ENCODE measurements around the gene NYAP1. TPM values are rescaled to one million over a fixed set of nuclear protein-coding genes. Genes with fewer than 3 reads are reported as not detected.

NYAP1 gene
- total and polyA plus RNA-seq, 2 of the 8 experiments (the other 6 are each of a cell fraction or from before 2014, with no cell fraction given): 1.9 to 4.6 TPM

GRCh38 chr7:100469227-100470044 lies 14.3 kb upstream of the NYAP1 start (continued):
- TF ChIP-seq CHD7 (IDR thresholded peaks at IDR 0.05; ENCODE audit: insufficient replicate concordance, low read length) (no peak), TAF1 (IDR thresholded peaks at IDR 0.05; ENCODE audit: low read depth, low read length) (no peak), FOSL1 (IDR thresholded peaks at IDR 0.05; ENCODE audit: insufficient read depth, low read depth, low read length) (no peak), KDM5A (IDR thresholded peaks at IDR 0.05; ENCODE audit: low read length) (no peak), SAP30 (IDR thresholded peaks at IDR 0.05; ENCODE audit: insufficient read depth, insufficient replicate concordance, low read length) (no peak), SIN3A (conservative IDR thresholded peaks at IDR 0.05 in 1 of 2, IDR thresholded peaks at IDR 0.05 in 1 of 2; ENCODE audit: low read depth in 1 of 2, low read length in 2 of 2) (0 out of 4 replicates have a peak, but pooled peaks of 1 of the 2 experiments have one; percentile 59), JUN (IDR thresholded peaks at IDR 0.05; ENCODE audit: low read depth, low read length) (no peak), RXRA (IDR thresholded peaks at IDR 0.05; ENCODE audit: insufficient read depth, low read depth, low read length) (no peak), GABPA (IDR thresholded peaks at IDR 0.05; ENCODE audit: borderline replicate concordance, insufficient read depth, low read length) (peak; percentile 76)

All from H1 (cell line).